ENCODE measurements around the gene FZD7. TPM values are rescaled to one million over a fixed set of nuclear protein-coding genes. Genes with fewer than 3 reads are reported as not detected.

FZD7 gene
- total RNA-seq, 1 experiment from 2014 or later: 4.8 TPM

DNA sequence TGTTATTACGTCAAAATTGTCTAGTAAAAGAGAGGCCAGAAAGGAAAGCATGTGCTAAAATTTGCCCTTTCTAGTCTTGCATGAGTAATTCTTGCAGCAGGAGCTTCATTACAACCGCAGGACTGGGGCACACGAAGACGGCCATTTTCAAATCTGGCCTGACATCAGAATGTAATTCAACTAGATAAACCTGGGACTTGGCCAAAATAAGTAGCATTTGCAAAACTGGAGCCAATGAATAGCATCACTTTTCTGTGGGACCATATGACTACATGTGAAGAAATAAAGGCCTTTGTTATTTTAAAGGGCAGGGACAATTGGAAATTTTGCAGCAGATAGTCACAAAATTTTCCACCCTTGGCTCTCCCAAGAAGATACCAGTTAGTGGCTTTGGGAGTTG is 3.0 kb upstream of the FZD7 start:
- intact Hi-C loops (cut with micrococcal nuclease): no loop called here
- H2AFZ ChIP-seq (ENCODE audit: low read length): no peak overlapping the region
- no TSS peak for BruUV-seq (replicated peaks)
- TF ChIP-seq, protein P1, sequence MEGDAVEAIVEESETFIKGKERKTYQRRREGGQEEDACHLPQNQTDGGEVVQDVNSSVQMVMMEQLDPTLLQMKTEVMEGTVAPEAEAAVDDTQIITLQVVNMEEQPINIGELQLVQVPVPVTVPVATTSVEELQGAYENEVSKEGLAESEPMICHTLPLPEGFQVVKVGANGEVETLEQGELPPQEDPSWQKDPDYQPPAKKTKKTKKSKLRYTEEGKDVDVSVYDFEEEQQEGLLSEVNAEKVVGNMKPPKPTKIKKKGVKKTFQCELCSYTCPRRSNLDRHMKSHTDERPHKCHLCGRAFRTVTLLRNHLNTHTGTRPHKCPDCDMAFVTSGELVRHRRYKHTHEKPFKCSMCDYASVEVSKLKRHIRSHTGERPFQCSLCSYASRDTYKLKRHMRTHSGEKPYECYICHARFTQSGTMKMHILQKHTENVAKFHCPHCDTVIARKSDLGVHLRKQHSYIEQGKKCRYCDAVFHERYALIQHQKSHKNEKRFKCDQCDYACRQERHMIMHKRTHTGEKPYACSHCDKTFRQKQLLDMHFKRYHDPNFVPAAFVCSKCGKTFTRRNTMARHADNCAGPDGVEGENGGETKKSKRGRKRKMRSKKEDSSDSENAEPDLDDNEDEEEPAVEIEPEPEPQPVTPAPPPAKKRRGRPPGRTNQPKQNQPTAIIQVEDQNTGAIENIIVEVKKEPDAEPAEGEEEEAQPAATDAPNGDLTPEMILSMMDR (conservative IDR thresholded peaks at IDR 0.05; ENCODE audit: low read depth, low read length): no peak
- TF ChIP-seq EZH2phosphoT487 (IDR thresholded peaks at IDR 0.05; ENCODE audit: borderline replicate concordance, low read length) (no peak), EZH2 (IDR thresholded peaks at IDR 0.05; ENCODE audit: low read length, unreplicated experiment) (no peak)
- DNase-seq (no peak), ATAC-seq (no peak)
- no peak overlapping the region for H3K4me3 ChIP-seq (ENCODE audit: low read length)
- H3K4me2 ChIP-seq (ENCODE audit: low read length): no peak overlapping the region
- H3F3A ChIP-seq (ENCODE audit: low read length, unreplicated experiment): no peaks in the 10 kb centered on the region
- no peaks in the 10 kb centered on the region for H4K20me1 ChIP-seq (ENCODE audit: low read length)
- H3K79me2 ChIP-seq (ENCODE audit: low read length): no peaks in the 10 kb centered on the region
- CTCF ChIA-PET: no interaction called here
- H3K27ac ChIP-seq (ENCODE audit: low read length): no peak overlapping the region
- H3K27me3 ChIP-seq (ENCODE audit: low read length): 0 out of 2 replicates have a peak, but pooled peaks cover 4% of the 10 kb centered on the region
- POLR2A ChIA-PET (ENCODE audit: unreplicated experiment): no interaction called here
- H3K4me1 ChIP-seq (ENCODE audit: insufficient read depth, low read length): peaks cover 14% of the 10 kb centered on the region
- H3K9me2 ChIP-seq (replicated peaks; ENCODE audit: low read length): no peaks in the 10 kb centered on the region
- H3K9ac ChIP-seq (ENCODE audit: low read length): no peak overlapping the region
- no peaks in the 10 kb centered on the region for H3K36me3 ChIP-seq (ENCODE audit: low read depth, low read length)
- H3K9me3 ChIP-seq (ENCODE audit: low read length): no peaks in the 10 kb centered on the region

DNA sequence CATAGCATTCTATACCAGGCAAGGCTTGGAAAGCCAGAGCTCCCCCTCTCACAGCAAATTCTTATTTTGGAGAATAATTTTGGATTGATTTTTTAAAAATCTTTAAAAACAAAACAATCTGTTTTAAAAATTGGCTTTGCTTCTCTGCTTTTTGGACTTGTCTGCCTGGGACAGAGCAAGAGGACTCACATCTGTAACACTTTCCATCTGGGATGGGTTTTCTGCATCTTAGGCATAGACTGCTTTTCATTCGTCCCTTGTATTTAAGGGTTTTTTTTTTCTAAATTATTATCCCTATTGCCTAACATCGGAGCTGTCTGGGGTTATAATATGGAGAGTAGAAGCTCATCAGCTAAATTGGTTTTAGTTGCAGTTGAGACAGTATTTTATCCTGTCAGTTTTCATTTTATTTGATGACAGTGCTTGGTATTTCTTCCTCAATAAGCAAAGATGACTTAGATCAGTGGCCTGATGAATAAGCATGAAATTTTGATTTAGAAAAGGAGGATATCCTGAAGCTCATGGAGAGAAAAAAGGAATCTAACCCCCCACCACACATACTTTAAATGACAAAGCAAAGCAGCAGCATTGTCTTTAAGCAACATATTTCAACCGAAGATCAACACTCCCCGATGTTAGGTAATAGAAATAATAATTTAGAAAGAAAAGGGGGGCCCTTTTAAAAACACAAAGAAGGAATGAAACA is 2.3 kb upstream of the FZD7 start:
- H3K27ac ChIP-seq (ENCODE audit: low read length): no peak overlapping the region
- BruUV-seq (replicated peaks): no TSS peak
- no peaks in the 10 kb centered on the region for H3K9me2 ChIP-seq (replicated peaks; ENCODE audit: low read length)
- ATAC-seq: no peak
- intact Hi-C loops (cut with micrococcal nuclease): no loop called here
- H3K4me1 ChIP-seq (ENCODE audit: insufficient read depth, low read length): peaks cover 14% of the 10 kb centered on the region
- no peaks in the 10 kb centered on the region for H3K9me3 ChIP-seq (ENCODE audit: low read length)
- no peak overlapping the region for H3K4me2 ChIP-seq (ENCODE audit: low read length)
- H3F3A ChIP-seq (ENCODE audit: low read length, unreplicated experiment): no peaks in the 10 kb centered on the region
- H3K27me3 ChIP-seq (ENCODE audit: low read length): 0 out of 2 replicates have a peak, but pooled peaks cover 2% of the 10 kb centered on the region
- no peak overlapping the region for H2AFZ ChIP-seq (ENCODE audit: low read length)
- H3K4me3 ChIP-seq (ENCODE audit: low read length): no peak overlapping the region
- H3K79me2 ChIP-seq (ENCODE audit: low read length): no peaks in the 10 kb centered on the region
- no peak for DNase-seq
- POLR2A ChIA-PET (ENCODE audit: unreplicated experiment): no interaction called here
- H4K20me1 ChIP-seq (ENCODE audit: low read length): no peaks in the 10 kb centered on the region
- H3K9ac ChIP-seq (ENCODE audit: low read length): no peak overlapping the region
- CTCF ChIA-PET: no interaction called here
- H3K36me3 ChIP-seq (ENCODE audit: low read depth, low read length): no peaks in the 10 kb centered on the region
- TF ChIP-seq EZH2phosphoT487 (IDR thresholded peaks at IDR 0.05; ENCODE audit: borderline replicate concordance, low read length) (no peak), EZH2 (IDR thresholded peaks at IDR 0.05; ENCODE audit: low read length, unreplicated experiment) (no peak)
- TF ChIP-seq, protein P1 (conservative IDR thresholded peaks at IDR 0.05; ENCODE audit: low read depth, low read length): no peak

DNA sequence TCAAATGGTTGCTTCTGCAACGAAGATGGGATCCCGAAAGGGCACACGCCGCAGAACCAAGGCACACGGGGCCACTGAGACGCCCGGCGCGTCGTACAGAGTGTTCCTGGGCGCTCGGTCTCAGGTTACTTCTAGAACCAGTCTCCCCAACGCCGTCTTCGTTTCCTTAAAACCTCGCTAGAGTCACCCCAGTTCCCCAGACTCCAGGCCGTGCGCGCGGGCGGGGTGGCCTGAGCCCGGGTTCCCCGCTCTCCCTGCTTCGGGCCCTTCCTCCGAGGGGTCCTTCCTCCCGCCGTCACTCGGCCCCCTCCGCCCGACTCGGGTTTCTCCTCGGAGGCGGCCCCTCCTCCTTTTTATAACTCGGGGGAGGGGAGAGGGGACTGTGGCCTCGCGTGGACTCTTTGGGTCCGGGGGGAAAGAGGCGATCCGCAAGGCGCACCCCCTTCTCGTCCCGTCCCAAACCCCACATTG is 774 bp upstream of the FZD7 start:
- Histone ChIP-seq H3K9me2 (replicated peaks; ENCODE audit: low read length) (no peaks in the 10 kb centered on the region), H3K4me3 (ENCODE audit: low read length) (peak overlapping the region; percentile 98), H2AFZ (ENCODE audit: low read length) (peak overlapping the region; percentile 100), H3K4me1 (ENCODE audit: insufficient read depth, low read length) (peaks cover 14% of the 10 kb centered on the region), H3F3A (ENCODE audit: low read length, unreplicated experiment) (no peaks in the 10 kb centered on the region), H3K9me3 (ENCODE audit: low read length) (no peaks in the 10 kb centered on the region), H3K9ac (ENCODE audit: low read length) (peak overlapping the region; percentile 63), H3K36me3 (ENCODE audit: low read depth, low read length) (no peaks in the 10 kb centered on the region), H3K27me3 (ENCODE audit: low read length) (no peaks in the 10 kb centered on the region), H3K27ac (ENCODE audit: low read length) (no peak overlapping the region), H3K4me2 (ENCODE audit: low read length) (peak overlapping the region; percentile 80), H3K79me2 (ENCODE audit: low read length) (no peaks in the 10 kb centered on the region), H4K20me1 (ENCODE audit: low read length) (no peaks in the 10 kb centered on the region)
- CTCF ChIA-PET: no interaction called here
- POLR2A ChIA-PET (ENCODE audit: unreplicated experiment): no interaction called here
- TF ChIP-seq EZH2 (IDR thresholded peaks at IDR 0.05; ENCODE audit: low read length, unreplicated experiment): no peak
- TF ChIP-seq, protein P1 (conservative IDR thresholded peaks at IDR 0.05; ENCODE audit: low read depth, low read length): no peak
- no peak for TF ChIP-seq EZH2phosphoT487 (IDR thresholded peaks at IDR 0.05; ENCODE audit: borderline replicate concordance, low read length)
- ATAC-seq: peak; percentile 26
- BruUV-seq (replicated peaks): TSS peak; percentile 42
- DNase-seq: peak; percentile 37
- intact Hi-C loops (cut with micrococcal nuclease): no loop called here

Measured in PC-3 (cell line).